ENCODE measurements around the gene RSRC1.
"Not testable (repeated sequence)": the region's sequence is repeated elsewhere in the genome, so short reads cannot be mapped to it uniquely, and the experiment has no call there.

RSRC1 gene

DNA sequence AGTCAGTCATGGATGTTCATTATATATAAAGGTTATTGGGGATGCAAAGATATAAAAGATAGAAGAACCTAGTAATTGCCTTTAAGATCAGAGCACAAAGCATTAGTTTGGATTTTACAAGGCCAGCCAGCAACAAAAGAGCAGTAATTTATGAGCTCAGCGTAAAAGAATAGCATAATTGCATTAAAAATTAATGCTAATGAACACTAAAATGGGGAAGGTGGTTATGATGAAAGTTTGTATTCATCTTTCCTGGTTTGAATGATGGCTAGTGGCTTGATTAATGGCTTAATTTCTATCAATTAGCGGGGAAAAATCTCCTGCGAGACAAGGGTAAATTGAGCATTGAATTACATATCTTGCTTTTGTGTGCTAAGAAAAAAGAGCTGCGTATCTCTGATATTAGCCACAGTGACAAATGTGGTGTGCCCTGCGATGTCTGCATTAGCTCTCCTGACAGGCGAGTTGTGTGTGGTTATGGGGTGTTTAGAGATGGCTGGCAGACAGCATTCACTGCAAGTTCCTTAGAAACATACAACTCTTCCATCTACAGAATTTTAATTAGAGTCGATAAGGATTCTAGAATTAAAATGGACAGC is 418.3 kb downstream of the RSRC1 start:
- no peak for DNase-seq (ENCODE audit: low read depth, low spot score)

DNA sequence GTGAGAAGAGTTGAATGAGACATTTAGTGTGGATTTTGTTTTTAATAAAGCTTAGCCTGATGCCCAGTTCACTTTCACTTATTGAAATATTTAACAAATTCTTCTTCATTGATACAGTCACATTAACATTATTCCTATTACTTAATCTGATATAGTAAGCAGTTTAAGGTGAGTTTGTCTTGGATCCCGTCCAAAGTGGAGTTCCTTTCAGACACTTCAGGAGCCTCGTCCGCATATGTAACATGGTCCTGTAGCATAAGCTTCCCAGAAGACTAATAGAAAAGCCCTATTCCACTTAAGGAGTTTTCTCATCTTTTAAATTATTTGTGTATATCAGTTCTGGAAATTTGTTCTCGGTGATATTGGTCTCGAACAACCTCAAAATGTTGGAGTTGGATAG is 421.4 kb downstream of the RSRC1 start:
- no peak for DNase-seq (ENCODE audit: low read depth, low spot score)

DNA sequence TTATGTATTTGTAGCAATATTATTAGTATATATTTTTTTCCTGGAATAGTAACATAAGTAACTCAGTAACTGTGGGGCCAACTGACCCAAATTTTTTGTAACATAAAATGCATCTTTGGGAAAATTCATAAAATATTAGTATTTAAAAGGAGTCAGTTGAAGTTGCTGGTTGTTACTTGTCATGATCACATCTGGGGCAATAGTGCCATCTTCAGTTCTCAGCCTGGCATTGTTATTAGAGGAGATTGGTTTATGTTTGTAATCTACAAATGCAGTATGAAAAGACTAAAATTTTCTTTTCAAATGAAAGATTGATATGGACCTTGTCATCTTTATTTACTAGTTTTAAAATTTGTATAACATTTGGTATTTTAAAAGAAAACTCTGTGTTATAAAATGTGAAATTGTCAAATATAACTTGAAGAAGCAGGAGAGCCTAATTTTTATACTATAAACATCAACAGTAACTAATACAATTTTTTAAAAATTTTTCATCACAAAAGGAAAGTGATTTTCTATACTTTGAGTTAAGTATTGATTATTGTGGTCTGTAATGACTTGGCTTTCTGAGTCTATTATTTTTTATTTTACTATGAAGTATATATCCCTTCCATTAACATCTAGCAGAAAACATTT is 422.3 kb downstream of the RSRC1 start:
- DNase-seq (ENCODE audit: low read depth, low spot score): no peak

DNA sequence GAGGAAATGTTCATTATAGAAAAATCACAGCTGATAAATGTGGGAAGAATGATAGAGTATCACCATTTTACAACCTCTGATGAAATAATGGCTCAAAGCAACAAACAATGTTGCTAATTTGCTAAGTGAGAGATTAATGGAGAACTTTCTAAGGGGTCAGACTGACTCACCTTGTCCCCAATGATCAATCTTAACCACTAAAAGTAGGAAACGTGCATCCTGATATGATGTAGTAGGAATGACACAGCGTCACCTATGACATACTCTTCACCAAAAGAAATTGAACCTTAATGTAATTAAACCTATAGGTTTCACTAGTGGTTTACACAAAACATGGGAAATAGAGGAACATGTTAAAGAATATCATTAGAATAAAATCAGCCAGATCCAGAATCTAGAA is 426.0 kb downstream of the RSRC1 start:
- DNase-seq (ENCODE audit: low read depth, low spot score): no peak

DNA sequence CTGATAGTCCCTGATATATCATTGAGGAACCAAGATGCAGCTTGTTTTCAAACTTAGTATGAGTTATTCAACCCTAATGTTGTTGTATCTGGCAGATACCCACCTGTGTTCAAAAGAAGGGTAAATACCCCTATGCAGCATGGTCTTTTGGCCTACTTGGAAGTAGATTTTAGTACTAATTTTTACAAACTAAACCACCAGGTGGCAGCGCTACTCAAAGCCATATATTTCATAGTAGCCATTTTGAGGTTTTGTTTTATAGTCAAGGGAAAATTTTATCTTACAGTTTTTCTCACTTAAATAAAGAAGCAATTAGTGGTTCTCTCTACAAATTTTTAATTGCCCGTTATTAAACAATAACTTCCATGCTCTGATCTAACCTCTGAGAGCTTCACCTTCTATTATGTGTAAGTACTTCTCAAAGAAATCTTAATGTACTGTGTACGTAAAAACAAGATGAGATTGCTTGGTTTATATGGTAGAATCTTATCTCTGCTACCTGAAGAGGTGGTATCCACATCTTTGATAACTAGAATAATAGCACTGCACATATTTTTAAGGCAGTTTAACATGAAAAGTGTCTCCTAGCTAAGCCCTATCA is 429.6 kb downstream of the RSRC1 start:
- DNase-seq (ENCODE audit: low read depth, low spot score): no peak

DNA sequence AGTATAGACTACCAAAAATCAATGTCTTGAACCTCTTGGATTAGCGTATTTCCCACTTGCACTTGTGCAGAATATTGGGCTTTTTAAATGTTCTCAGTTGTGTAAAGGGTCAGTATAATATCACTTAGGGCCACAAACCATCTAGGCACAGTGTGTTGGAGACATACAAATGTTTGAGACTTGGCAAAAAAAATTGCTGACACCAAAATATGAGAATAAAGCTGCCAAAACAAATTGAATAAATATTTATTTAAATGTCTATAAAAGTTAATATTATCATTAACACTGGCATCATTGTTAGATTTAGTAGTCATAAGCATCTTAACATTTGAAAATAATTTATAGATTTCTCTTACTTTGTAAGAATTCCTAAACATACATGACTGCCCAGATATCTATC is 430.2 kb downstream of the RSRC1 start:
- DNase-seq (ENCODE audit: low read depth, low spot score): no peak

DNA sequence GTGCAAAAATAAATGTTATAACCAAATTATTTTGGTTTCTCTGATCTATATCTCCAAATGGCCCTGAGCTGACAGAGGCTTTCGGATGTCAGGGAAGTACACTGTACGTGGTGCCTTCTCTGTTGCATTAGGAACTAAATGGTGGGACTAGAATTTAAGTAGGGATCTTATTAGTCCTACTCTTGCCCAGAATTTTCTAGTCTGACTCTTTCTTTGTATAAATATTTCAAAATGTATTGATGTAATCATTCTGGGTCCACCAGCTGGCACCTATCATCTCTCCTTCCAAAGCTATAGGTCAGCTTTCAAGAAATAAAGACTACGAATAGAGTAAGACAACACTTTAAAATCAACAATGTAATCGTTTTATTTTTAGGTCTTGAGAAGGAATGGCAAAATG is 438.8 kb downstream of the RSRC1 start:
- DNase-seq (ENCODE audit: low read depth, low spot score): no peak

DNA sequence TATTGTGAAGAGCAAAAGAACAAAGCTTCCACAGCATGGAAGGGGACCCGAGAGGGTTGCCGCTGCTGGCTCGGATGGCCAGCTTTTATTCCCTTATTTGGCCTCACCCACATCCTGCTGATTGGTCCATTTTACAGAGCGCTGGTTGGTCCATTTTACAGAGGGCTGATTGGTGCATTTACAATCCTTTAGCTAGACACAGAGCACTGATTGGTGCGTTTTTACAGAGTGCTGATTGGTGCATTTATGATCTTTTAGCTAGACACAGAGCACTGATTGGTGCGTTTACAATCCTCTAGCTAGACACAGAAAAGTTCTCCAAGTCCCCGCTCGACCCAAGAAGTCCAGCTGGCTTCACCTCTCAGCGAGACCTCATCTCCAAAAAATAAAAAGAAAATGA is 440.0 kb downstream of the RSRC1 start:
- not testable (repeated sequence) for DNase-seq (ENCODE audit: low read depth, low spot score)

DNA sequence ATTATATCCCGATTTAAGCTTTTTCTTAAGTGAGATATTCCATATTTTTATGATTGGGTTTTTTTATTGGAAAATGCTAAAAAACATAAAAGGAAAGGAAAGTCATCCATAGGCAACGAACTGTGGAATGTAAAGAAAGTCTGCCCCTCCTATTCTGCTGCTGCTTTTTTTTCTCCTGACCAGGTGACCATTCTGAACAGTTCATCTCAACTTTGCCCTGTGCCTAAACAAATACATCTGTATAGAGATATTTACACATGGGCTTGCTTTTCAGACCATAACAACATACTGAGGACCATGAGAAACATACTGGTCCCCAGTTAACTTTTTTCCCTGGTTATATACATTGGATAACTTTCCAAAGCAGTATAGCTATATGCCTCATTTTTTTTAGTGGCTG is 442.2 kb downstream of the RSRC1 start:
- DNase-seq (ENCODE audit: low read depth, low spot score): no peak

DNA sequence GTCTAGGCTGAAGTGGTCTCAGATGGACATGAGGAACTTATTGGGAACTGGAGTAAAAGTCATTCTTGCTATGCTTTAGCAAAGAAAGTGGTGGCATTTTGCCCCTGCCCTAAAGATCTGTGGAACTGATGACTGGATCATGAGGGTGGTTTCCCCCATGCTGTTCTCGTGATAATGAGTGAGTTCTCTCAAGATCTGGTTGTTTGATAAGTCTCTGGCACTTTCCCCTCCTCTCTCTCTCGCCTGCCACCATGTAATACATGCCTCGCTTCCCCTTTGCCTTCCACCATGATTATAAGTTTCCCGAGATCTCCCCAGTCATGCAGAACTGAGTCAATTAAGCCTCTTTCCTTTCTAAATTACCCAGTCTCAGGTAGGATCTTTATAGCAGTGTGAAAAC is 449.6 kb downstream of the RSRC1 start:
- no peak for DNase-seq (ENCODE audit: low read depth, low spot score)

DNA sequence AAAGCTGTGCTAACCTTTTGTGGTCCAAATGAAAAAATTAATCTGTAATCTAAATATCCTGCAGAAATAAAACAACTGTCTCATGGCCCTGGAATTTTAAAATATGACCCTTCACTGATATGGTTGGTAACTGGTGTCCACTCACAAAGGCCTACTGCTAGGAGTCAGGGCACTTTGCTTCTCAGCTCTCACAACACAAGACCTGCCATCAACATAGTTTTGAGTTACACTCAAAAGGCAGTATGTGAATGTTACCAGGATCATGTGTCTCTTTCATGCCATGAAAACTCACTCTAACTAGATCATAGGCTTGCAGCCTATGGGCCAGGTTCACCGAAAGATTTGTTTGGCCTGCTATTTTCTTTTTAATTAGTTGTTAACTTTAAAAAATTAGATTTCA is 451.1 kb downstream of the RSRC1 start:
- no peak for DNase-seq (ENCODE audit: low read depth, low spot score)

DNA sequence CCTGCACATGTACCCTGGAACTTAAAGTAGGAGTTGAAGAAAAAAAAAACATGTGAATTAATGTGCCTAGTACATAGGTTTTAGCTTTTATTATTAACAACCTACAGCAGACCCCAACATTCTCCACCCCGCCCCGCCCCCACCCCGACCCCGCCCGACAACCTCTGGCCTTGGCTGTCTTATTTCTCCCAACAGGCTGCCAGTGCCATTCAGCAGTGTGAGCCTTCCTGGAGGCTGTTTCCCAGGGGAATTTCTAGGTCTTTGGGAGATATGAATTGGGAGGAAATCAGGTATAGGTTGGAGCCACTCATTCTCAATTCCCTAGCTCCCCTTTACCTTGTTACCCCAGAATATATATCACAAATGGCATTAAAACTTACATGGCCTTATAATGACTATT is 452.8 kb downstream of the RSRC1 start:
- DNase-seq (ENCODE audit: low read depth, low spot score): no peak

DNA sequence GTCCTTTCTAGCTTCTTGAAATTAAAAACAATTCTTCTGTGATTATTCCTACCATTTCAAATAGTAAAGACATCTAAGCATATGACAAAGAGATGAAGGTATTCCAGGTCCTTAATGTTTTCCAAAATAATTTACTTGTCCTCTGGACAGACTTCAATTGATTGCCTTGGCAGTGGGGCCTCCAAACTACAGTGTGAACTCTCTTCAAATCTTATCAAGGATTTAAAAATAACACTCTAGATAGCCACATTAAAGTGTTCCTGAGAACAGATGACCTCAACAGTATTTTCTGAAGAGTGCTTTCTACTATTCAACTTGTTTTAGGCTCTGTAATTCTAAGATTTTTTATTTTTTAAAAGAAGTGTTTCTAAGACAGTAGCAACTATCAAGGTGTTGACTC is 453.2 kb downstream of the RSRC1 start:
- DNase-seq (ENCODE audit: low read depth, low spot score): no peak

DNA sequence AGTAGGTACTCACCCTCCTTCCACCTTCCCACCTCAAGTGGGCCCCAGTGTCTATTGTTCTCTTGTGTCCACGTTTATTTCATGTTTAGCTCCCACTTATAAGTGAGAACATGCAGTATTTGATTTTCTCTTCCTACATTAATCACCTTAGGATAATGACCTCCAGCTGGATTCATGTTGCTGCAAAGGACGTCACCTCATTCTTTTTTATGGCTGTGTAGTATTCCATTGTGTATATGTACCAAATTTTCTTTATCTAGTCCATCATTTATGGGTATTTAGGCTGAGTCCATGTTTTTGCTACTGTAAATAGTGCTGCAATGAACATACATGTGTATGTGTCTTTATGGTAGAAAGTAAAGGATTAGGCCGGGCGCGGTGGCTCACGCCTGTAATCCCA is 455.2 kb downstream of the RSRC1 start:
- DNase-seq (ENCODE audit: low read depth, low spot score): no peak

DNA sequence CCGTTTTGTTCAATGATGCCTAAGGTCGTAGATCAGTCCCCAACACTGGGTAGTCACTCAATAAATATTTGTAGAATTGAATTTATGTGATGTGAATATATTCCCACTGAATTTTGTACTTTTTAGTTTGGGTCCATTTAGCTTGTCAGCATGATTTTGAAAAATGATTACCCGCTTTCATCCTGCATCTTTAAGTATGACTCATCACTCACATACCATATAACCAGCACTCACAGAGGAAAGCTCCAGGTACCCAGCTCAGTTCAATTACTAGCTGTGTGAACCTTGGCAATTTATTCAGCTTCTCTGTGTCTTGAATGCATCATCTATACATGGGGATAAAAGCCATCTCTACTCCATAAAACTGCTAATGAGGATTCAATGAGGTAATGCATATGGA is 458.9 kb downstream of the RSRC1 start:
- no peak for DNase-seq (ENCODE audit: low read depth, low spot score)

DNA sequence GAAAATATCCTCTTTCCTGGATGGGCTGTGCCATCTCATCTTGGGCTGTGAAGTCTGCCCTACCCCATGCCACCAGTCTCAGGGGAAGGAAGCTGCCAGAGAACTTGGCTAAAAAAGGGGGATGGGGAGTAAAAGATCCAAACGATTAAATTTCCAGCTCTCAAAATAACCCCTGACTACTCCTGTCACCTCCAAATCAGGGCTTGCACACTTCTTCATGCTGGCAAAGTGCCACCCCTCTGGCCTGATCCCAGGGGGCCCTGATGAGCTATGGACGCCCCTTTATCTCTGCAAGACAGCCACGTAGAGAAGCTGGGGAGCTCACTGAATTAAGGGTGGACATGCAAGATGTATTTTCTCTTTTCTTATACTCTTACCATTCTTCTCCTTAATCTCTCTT is 459.9 kb downstream of the RSRC1 start:
- DNase-seq (ENCODE audit: low read depth, low spot score): no peak

DNA sequence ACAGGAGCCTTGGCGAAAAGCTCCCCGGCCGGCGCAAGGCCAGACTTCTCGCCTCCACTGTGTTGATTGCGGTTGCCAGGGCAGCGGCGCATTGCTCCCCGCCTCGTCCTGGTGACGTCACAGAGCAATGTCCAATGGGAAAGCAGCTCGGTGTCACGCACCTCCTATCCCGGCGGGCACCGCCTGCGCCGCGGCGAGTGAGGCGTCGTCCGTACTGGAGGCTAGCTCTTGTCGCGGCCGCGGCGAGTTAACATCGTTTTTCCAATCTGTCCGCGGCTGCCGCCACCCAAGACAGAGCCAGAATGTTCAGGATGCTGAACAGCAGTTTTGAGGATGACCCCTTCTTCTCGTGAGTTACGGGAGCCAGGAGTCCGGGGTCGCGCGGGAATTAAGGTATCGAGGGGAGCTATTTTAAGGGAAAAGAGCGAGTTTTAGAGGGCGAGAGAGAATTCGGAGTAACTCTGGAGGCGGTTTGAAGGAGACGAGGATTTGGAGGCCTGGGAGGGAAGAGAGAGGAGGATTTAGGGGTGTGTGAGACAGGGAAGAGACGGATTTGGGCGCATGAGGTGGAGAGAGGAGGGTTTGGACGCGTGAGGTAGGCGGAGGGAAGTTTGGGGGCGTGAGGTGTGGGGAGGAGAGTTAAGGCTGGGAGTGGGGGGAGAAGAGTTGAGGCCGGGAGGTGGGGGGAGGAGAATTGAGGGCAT is 461.3 kb downstream of the RSRC1 start, which contains the start of gene MLF1:
Gene MLF1, plus strand, starts transcription at position 196 of the 704 bp plus-strand sequence. Its CDS starts 107 bp downstream, at position 303.
- DNase-seq (ENCODE audit: low read depth, low spot score): peak; percentile 78

DNA sequence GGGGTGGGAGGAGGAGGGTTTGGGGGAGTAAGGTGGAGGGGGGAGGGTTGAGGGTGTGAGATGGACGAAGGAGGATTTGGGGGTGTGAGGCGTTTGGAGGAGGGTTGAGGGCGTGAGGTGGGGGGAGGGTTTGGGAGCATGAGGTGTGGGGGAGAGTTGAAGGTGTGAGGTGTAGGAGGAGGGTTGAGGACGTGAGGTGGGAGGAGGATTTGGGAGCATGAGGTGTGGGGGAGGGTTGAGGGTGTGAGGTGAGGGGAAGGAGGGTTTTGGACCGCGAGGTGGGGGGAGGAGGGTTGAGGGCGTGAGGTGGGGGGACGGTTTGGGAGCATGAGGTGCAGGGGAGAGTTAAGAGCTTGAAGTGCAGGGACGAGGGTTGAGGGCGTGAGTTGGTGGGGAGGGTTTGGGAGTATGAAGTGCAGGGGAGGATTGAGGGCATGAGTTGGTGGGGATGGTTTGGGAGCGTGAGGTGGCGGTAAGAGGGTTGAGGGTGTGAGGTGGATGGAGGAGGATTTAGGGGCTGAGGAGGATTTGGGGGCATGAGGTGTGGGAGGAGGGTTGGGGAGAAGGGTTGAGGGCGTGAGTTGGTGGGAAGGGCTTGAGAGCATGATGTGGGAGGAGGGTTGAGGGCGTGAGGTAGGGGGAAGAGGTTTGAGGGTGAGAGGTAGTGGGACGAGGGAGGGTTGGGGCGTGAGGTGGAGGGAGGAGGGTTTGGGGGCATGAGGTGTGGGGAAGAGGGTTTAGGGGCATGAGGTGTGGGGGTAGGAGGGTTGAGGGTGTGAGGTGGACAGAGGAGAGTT is 462.3 kb downstream of the RSRC1 start:
- no peak for DNase-seq (ENCODE audit: low read depth, low spot score)

DNA sequence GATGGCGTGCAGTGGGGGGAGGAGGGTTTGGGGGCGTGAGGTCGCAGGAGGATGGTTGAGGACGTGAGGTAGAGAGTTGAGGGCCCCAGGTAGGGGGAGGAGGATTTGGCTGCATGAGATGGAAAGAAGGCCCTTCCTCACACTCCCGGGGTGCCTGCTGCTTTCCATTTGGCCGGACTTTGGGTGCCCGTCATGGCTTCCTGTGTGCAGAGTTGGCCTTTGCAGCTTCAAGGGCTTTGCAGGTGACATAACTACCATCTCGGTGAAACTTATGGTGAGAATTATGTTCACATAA is 462.8 kb downstream of the RSRC1 start:
- no peak for DNase-seq (ENCODE audit: low read depth, low spot score)

DNA sequence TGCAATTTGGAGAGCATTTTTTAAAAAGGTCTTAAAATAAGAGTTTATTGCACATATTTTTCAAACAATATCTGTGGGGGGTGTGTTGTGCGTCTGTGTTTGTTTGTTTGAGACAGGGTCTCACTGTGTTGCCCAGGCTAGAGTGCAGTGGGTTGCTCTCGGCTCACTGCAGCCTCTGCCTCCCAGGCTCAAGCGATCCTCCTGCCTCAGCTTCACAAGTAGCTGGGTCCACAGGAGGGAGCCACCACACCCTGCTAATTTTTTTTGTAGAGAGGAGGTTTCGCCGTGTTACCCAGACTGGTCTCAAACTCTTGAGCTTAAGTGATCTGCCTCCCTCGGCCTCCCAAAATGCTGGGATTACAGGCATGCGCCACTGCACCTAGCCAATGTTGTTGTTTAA is 463.8 kb downstream of the RSRC1 start:
- DNase-seq (ENCODE audit: low read depth, low spot score): no peak

DNA sequence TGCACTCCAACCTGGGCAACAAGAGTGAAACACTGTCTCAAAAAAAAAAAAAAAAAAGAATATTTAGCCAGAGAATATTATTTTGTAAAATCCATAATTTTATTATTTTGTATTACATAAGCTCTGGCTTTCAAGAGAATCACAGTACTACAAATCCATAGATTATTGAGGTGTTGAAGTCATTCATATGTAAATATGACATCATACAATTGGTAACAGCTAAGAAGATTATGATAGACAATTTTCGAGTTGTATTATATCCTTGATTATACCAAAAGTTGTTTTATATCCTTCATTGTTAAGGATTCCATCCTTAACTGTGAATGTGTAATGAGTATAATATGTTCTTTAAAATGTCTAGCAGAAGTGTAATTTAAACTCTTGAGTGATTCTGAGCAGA is 464.8 kb downstream of the RSRC1 start:
- DNase-seq (ENCODE audit: low read depth, low spot score): no peak

DNA sequence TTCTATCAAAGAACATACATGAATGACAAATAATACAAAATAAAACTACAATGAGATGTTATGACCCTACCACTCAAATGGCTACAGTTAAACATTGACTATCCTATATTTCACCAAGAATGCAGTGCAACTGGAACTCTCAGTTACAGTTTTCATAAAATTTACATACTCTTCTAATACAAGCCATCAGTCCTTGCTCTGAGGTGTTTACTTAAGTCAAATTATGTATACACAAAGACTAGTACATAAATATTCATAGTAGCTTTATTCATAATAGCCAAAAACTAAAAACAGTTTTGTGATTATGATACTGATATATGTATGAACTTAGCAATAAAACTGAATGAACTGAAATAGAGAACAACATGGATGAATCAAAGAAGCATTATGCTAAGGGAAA is 480.3 kb downstream of the RSRC1 start:
- DNase-seq (ENCODE audit: low read depth, low spot score): no peak
